ENCODE measurements around the gene ARHGEF17. TPM values are rescaled to one million over a fixed set of nuclear protein-coding genes. Genes with fewer than 3 reads are reported as not detected.

ARHGEF17 gene
- total RNA-seq, 1 donor from 2014 or later: 43.3 TPM

- peaks cover 4% of the 10 kb centered on the region for H3K27me3 Mint-ChIP-seq (ENCODE audit: unreplicated experiment)
- peaks cover 11% of the 10 kb centered on the region for H3K4me1 Mint-ChIP-seq (ENCODE audit: low read depth, unreplicated experiment)
- H3K27ac Mint-ChIP-seq (ENCODE audit: unreplicated experiment): peak overlapping the region; percentile 3
- TF ChIP-seq CTCF (IDR thresholded peaks at IDR 0.05; ENCODE audit: partially characterized antibody, unreplicated experiment): no peak
- H3K9me3 Mint-ChIP-seq (ENCODE audit: unreplicated experiment): peaks cover 15% of the 10 kb centered on the region
- DNase-seq: peak; percentile 48
- H3K4me3 Mint-ChIP-seq (ENCODE audit: unreplicated experiment): peak overlapping the region; percentile 82
- H3K36me3 Mint-ChIP-seq (ENCODE audit: unreplicated experiment): no peaks in the 10 kb centered on the region
These were observed 68.9 kb downstream of the ARHGEF17 start for GRCh38 chr11:73376803-73377629.

GRCh38 chr11:73379189-73379880 is 71.3 kb downstream of the ARHGEF17 start:
- H3K27me3 Mint-ChIP-seq (ENCODE audit: unreplicated experiment): peaks cover 4% of the 10 kb centered on the region
- no peak overlapping the region for H3K27ac Mint-ChIP-seq (ENCODE audit: unreplicated experiment)
- DNase-seq: no peak
- H3K9me3 Mint-ChIP-seq (ENCODE audit: unreplicated experiment): peaks cover 15% of the 10 kb centered on the region
- H3K4me3 Mint-ChIP-seq (ENCODE audit: unreplicated experiment): peak overlapping the region; percentile 38
- peaks cover 15% of the 10 kb centered on the region for H3K4me1 Mint-ChIP-seq (ENCODE audit: low read depth, unreplicated experiment)
- no peaks in the 10 kb centered on the region for H3K36me3 Mint-ChIP-seq (ENCODE audit: unreplicated experiment)
- TF ChIP-seq CTCF (IDR thresholded peaks at IDR 0.05; ENCODE audit: partially characterized antibody, unreplicated experiment): no peak

DNA sequence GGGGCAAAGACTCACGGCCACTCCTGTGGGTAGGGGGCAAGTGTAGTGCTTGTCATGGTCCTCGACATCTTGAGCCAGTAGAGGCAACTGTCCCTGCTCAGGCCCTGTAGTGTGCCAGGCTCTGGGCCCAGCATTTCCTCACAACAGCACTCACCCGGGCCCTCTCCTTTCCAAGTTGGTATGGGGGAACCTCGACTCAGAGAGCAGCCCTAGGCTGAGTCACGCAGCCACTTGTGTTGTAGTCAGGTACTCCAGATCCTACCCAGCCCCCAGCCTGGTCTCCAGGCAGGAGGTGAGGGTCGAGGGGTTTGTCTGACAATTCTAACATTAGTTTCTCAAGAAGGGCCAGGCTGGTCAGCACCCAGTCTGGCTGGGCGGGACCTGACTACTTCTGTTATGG is 72.3 kb downstream of the ARHGEF17 start:
- no peak for DNase-seq
- Mint-ChIP-seq H3K27ac (ENCODE audit: unreplicated experiment) (no peak overlapping the region), H3K36me3 (ENCODE audit: unreplicated experiment) (no peaks in the 10 kb centered on the region), H3K4me3 (ENCODE audit: unreplicated experiment) (no peak overlapping the region), H3K27me3 (ENCODE audit: unreplicated experiment) (peaks cover 2% of the 10 kb centered on the region), H3K4me1 (ENCODE audit: low read depth, unreplicated experiment) (peaks cover 12% of the 10 kb centered on the region), H3K9me3 (ENCODE audit: unreplicated experiment) (peaks cover 12% of the 10 kb centered on the region)
- TF ChIP-seq CTCF (IDR thresholded peaks at IDR 0.05; ENCODE audit: partially characterized antibody, unreplicated experiment): no peak

DNA sequence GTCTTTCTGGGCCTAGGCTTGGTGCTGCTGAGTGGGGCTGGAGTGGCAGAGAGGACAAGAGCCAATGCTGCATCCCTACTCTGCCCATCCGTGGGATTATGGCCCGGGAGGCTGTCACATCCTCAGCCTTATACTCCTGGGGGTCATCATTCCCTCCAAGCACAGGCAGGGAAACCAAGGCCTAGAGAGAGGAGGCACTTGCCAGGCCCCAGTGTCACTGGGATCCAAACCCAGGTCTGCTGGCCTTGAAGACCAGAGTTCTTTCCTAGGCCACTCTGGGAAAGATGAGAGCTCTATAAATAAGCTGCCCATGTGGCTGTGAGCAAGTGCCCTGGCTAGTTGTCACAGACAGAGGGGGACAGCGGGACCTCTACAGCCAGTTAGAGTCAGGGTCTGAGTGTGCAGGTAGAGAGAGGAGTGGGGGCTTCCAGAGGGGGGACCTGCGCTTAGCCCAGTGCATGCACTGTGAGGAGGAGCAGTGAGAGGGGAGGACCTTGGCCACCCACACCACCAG is 72.9 kb downstream of the ARHGEF17 start:
- H3K36me3 Mint-ChIP-seq (ENCODE audit: unreplicated experiment): no peaks in the 10 kb centered on the region
- peaks cover 12% of the 10 kb centered on the region for H3K4me1 Mint-ChIP-seq (ENCODE audit: low read depth, unreplicated experiment)
- H3K27me3 Mint-ChIP-seq (ENCODE audit: unreplicated experiment): peaks cover 2% of the 10 kb centered on the region
- no peak for DNase-seq
- H3K9me3 Mint-ChIP-seq (ENCODE audit: unreplicated experiment): peaks cover 7% of the 10 kb centered on the region
- no peak overlapping the region for H3K4me3 Mint-ChIP-seq (ENCODE audit: unreplicated experiment)
- TF ChIP-seq CTCF (IDR thresholded peaks at IDR 0.05; ENCODE audit: partially characterized antibody, unreplicated experiment): no peak
- no peak overlapping the region for H3K27ac Mint-ChIP-seq (ENCODE audit: unreplicated experiment)

Measured in glutamatergic neuron (in vitro differentiated cells).